GM21367 (cell line): Measurements from ENCODE around the gene VSTM2L.
"Not testable (repeated sequence)": the region's sequence is repeated elsewhere in the genome, so short reads cannot be mapped to it uniquely, and the experiment has no call there.

Experiments used
- ATAC-seq: cut with Tn5 transposase; IDR thresholded peaks from one replicate; pipeline ENCODE4 v1.9.1; 2021; ENCODE audit not compliant: unreplicated experiment

VSTM2L gene

DNA sequence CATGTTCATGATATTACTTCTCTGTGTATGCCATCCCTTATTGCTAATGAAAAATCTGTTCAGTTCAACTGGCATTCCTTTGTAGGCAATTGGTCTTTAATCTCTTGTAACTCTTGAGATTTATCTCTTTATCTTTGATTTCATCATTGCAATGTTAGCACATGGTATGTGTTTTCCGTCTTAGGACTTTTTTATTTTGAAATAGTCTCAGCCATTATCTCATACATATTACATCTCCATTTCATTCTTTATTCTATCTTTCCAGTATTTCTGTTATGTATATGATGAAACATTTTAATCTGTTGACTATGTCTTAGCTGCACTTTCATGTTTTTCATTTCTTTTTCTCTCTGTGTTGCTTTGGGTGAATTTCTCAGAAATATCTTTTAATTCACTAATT, 58.1 kb downstream of the VSTM2L start:
- no peak for ATAC-seq

DNA sequence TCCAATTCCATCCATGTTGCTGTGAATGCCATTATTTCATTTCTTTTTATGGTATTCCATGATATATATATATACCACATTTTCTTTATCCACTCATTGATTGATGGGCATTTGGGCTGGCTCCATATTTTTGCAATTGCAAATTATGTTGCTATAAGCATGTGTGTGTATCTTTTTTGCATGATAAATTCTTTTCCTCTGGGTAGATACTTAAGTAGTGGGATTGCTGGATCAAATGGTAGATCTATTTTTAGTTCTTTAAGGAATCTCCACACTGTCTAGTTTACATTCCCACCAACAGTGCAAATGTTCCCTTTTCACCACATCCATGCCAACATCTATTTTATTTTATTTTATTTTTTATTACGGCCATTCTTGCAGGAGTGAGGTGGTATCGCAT, 60.6 kb downstream of the VSTM2L start:
- not testable (repeated sequence) for ATAC-seq

DNA sequence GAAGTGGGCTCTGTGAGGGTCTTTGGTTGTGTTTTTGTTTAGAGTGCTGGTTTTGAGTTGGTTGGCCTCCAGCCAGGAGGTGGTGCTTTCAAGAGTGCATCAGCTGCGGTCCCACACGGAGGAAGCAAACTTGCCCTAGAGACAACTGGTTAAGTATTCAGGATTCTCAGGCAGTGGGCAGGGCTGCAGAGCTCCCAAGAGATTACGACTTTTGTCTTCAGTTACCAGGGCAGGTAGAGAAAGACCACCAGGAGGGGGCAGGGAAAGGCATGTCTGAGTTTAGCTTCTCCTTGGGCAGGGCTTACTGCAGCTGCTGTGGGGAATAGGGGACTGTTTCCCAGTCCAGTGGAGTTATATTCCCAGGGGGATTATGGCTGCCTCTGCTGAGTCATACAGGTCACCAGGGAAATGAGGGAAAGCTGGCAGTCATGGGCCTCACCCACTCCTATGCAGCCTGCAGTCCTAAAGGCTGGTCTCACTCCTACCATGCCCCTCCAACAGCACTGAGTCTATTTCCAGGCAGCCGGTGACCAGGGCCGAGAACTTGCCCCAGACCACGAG, 66.0 kb downstream of the VSTM2L start:
- no peak for ATAC-seq

DNA sequence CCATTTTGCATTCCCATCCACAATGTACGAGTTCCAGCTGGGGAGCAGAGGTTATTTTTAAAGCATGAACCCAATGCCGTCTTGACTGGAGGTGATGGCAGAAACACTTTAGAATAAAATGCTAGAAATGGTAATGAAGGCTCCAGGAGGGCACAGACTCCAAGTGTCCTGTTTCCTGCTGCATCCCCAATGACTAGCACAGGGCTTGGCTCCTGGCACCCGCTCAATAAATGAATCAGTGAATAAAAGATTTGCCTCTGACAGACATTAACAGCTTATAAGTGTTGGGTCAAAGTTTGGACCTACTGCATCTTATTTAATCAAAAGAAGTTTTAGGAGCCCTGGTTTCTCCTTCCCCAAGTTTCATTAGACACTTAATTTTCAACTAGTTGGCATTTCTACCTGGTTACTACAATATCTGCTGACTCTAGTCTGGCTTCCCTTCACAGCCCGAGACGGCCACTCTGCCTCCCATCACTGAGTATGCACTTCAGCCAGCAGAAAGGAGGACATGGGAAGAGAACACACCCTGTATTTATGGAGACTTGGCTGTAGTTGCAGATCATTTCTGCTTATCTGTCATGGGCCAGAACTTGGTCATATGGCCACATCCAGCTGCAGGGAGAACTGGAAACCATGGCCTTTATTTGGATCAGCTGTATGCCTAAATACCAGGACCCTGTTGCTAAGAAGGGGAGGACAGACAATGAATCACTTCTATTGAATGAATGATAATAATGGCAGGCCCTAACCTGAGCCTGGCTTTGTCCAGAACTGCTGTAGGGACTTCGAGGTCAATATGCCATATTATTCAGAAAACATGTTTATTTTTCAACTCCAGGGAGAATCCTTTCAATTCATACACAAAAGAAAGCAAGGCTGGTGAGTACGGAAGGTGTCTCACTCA, 67.3 kb downstream of the VSTM2L start:
- ATAC-seq, result no peak

DNA sequence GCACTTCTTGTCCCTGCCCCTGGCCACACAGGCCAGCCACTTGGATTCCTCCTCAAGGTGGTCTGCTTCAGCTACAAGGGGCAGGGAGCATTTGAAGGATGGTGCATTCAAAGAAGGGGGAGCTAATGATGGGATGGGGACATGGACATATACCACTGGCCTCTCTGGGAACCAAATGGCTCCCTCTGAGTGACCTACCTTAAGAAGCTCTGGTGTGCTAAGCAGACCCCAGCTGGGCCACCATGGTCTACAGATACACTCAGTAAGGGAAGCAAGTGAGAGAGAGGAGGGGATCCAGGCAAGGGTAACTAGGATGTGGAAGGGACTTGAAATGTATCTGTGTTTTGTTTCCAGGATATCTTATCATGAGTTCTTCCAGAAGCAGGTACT, 67.9 kb downstream of the VSTM2L start:
- ATAC-seq, result no peak

DNA sequence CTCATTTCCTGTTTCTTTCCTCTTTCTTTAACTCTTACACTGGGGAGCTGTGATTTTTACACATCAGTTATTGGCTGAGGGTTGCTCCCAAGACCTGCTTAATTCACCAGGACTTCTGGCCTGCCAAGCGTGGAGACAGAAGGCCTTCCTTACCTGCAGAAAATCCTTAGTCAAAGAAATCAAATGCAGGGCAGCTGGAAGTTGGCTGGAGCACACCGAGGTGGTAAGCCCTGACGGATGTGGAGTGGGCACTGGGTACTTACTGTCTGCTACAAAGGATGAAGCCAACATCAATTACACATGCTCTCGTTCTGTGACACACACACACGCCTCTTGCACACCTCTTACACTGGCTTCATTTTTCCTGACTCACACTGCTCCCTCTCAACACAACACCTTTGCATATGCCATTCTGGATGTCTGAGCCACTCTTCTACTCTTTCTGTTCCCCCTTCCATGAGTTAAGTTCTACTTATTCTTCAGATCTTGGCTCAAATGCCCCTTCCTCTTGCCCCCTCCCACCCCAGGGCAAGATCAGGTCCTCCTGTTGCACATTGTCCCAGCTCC, 68.7 kb downstream of the VSTM2L start:
- ATAC-seq, result no peak

DNA sequence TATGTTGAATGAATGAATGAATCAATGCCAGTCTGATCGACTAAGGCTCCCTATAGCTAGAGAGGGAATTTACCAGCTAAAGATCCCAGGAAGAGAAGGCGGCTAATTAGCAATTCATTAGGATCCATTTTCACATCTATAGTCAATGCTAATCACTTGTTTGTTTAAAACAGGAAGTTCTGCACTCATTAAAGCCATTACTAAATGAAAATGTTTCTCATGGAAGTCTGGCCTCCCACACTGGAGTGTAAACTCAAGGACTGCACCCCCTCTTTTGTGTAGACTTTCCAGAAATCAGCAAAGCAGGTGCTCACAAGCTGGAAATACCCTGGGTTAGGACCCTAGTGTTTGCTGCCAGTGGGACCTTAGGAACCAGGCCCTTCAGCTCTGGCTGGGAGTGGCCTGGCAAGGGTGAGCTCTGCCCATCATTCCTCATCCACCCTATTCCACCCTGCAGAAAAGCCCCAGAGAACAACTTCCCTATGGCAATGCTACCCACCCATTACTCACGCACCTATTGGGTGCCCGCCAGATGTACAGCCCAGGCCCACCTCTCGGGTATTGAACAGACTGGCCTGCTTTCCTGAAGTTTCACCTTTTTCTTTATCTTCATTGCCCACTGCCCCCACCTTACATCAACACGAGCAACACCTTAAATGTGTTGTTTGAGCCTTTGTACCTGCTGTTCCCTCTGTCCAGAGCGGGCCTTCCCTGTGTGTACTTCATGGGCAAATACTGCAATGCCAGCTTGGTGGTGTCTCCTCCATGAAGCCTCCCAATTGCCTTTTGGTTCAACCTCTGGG, 69.5 kb downstream of the VSTM2L start:
- ATAC-seq, result no peak

DNA sequence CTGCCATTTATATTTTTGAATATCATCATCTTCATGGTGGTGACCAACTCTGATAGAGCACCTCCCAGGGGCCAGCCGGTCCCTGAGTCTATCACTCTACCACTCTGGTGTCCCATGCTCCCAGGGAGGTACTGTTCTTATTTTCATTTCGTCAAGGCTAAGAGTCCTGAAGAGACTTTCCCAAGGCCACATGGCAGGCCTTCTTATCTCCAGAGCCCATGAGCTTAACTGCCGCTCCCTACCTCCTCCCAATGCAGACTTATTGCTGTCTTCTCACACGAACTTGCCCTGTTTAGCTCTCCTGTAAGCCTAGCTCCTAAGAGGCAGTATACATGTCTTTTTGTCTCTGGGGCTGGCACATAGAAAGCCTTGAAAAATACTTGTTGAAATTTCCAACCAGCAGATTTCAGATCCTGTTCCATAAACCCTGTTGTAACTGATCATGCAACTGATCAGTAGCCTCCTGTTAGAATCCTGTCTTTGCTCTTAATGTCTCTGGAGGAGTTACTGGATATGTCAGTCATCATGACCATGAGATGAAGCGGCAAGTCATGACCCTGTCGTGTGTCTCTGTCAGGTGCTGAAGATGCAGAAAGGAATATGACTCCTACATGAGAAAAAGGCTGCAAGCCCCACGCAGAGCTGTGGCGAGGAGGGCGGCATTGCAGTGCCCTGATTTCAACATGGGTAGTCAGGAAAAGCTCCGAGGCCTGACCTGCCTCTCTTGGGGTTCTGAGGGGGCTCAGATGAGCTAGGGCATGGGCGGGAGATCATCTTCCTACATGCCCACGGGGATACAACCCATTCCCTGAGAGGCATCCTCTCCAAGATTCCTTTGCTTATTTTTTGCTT, 70.4 kb downstream of the VSTM2L start:
- ATAC-seq, result no peak

DNA sequence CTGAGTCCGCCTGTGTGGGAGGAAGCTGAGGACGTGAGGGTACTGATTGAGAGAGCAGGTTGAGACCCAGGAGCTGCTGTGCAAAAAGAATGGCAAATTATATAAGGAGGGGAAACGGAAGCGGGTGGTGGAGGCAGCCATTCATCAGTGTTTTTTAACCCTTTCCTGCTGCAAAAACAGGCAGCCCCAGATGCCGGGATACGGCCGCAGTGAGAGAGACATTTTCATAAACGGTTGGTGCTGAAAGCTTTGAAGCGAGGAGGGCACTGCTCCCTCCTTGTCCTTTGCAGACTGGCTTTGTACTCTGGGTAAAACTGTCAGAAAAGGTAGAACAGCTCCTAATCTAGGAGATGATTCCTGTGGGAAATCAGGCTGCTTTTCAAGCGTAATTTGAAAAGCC, 74.0 kb downstream of the VSTM2L start:
- no peak for ATAC-seq

DNA sequence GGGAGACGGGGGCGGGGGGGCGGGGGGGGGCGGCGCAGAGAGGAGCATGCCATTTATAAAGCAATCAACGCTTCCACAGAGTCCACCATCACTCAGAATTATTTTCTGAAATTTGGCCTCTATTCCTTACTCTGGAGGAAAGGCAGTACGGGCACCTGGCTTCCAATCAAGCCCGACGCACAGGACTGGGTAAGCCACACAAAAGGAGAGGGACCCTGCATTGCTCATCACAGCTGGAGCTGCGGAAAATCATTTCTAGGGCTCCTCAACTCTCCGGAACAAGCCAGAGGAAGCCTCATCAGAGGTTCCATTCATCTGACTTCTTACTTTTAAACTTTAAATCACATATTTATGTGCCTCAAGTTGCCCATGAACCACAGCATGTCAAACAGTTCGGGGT, 74.4 kb downstream of the VSTM2L start:
- no peak for ATAC-seq

DNA sequence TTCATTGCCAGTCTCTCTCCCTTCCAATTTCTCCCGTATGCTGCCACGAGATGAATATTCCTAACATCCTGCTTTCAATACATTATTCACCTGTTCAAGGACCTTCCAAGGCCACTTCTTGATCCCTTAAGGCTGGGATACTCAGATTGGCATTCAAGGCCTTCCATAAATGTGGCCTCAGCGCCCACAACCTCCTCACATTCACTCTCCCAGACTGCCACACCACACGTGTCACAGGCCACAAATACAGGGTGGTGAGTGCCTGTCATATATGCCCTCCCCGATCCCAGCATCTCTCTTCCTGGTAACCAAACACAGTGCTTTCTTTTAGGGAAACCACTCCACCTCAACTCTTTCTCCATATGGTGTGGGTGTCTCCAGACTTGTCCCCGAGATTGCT, 74.9 kb downstream of the VSTM2L start:
- no peak for ATAC-seq

DNA sequence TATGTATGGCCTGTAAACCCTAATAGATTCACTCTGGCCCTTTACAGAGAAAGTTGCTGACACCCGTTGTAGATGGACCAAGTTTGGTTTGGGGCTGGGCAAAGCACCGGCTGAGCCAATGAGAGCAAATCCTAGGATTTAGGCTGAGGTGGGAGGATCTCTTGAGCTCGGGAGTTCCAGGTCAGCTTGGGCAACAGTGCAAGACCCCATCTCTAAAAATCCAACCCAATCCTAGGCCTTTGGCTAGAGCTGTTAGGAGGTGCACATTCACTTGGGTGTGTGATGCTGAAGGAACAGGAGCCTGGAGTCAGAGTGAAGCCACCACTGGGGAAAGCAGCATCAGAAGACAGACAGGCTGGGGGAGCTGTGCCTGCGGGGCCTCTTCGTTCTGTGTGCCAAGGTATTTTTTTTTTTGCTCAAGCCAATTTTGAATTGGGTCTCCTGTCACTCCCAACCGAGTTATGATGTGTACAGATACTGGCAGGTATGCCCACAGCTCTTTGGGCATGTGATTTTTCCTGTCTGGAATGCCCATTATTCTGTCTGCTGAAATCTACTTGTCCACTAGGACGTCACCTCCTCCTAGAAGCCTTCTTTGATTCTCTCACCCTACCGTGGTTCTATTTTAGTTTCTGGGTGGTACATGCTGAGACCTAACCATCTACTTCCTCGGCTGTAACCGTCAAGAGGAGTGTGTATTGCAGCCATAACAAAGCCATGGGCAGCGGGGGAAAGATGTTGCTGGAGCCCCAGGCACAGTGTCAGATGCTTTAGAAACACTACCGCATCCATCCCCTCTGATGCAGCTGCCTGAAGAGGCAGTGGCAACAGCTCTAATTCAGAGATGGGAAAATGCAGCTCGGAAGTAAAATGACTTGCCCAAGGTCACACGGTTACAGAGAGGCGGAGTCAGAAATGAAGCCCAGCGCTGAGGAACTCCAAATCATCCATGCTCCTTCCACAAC, 76.4 kb downstream of the VSTM2L start:
- no peak for ATAC-seq

DNA sequence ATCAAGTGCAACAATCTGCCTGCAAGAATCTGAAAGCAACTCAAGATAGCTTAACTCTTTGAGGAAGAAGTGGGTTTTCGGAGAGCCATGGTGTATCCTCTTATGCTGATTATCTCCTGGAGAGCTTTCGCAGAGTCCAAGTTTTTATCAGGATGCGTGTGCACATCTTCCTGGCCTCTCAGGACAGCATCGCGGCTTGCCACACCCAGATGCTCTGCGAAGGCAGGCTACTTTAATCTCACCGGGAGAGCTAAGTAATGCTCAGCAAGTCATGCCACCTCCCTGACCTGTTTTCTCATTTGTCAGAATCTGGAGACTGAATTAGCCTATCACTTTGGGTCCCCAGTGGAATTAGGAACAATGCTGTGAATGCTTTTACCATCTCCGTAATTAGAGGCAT, 77.5 kb downstream of the VSTM2L start:
- ATAC-seq, result no peak

DNA sequence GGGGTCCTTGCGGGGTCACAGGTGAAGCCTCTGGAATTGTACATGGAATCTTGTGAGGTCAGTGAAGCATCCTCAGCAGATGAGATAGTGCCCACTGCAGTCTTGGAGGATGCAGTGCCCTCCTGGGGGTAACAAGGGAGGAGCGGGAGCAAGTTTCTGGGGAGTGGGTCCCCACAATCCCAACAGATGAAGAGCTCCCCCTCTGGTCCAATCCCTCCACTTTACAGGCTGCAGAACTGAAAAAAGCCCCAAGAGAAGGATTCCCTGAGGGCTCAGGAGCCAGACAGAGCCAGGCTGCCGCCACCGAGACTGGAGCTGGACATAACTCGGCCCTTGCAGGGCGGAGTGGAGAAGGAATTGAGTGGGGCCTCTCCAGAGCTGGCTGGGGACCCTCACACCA, 77.9 kb downstream of the VSTM2L start:
- ATAC-seq, result no peak

DNA sequence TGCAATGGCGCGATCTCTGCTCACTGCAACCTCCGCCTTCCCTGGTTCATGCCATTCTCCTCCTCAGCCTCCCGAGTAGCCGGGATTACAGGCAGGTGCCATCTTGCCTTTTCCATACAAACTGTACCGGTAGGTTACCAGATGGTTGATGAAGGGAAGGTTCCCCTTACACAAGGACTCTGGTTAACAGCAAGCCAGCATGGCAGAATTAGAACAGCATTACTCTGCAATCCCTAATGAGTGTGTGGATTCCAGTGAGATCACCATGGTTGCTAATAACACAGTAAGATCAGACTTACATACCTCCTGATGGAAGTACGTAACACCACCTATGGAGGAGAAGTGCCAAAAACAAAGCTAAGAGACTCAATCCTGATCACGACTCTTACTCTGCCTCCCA, 78.6 kb downstream of the VSTM2L start:
- ATAC-seq, result no peak

DNA sequence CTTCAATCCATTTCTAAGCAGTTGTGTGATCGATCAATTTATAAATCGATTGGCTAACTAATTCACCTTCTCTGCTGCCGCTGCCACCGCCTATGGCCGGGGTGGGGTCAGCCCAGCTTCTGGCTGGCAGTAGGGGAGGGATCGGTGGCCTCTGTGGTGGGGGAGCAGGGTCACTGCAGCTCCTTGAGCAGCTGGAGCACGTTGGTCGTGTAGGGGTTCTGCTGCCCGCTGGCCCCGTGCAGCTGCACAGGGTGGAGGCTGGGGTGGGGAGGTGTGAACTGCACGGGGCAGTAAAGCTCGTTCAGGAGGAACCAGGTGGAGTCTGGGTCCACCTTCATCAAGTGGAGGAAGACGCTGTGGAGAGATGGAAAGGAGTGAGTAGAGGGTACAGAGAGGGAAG, 80.4 kb downstream of the VSTM2L start:
- ATAC-seq, result no peak

DNA sequence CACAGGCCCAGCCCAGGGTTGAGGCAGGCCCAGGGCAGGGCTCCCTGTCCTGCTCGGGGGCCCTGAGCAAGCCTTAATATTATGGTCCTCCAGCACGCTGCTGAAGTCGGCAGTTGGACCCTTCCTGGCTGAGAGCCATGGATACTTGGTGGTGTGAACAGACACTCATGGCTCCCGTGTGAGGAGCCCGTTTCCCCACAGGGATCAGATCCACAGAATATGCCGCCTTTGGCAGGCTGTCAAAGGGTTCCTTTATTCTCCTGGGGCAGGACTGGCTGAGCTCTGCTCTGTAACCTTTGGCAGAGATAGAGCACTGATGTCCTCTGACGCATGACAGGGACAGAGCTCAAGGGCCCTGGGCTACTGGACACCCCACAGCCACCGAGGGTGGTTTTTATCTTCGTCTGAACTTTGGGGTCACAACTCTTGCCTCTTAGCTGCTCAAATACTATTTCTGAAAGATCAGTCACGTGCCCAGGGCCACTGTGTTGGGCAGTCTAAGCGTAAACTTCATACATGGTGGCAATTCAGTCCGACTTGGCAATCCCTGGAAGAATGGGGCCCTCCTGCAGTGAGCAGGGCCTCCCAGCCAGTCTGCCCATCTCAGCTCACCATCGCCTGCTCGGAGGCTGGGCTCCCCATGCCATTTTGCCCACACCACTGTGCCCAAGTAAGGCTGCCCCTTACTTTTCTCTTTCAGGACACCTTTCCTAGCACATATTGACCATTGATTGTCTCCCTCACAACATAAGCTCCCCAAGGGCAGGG, 81.3 kb downstream of the VSTM2L start:
- ATAC-seq, result no peak

DNA sequence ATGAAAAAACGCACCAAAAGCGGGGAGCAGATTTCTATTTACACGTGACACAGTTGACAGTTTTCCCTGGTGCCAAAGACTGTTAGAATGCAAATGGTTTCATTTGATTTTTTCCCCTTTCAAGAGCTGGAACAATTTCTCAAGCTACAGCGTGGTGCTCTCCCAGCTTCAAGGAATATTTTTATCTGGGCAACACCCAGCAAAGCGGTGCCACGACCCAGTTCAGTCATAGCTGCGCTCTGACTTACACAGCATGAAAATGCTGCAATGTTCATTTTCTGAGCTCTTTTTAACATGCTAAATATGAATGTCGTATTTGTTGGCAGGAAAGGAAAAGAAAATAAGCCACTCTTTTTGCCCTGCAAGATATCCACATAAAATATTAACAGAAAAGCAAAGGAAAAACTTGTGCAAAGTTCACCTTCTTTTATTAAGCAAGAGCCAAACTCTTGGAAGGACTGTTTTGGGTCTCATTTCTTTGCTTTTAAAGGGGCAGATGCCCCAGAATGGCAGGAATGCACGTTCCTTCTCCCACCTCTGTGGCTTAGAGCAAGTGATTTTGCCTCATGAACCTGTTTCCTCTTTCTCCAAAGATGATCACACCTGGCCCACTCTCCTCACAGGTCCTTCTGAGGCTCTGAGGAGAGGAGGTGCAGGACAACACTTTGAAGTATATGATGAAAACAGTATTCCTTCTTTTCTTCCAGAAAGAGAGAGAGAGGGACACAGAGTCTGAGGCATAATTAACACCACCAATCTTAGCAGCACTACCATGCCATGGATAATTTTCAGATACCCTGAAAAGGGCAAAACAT, 83.3 kb downstream of the VSTM2L start:
- no peak for ATAC-seq
